ENCODE data around the gene OR13J1.
"Not testable (repeated sequence)": the region's sequence is repeated elsewhere in the genome, so short reads cannot be mapped to it uniquely, and the experiment has no call there.

OR13J1 gene

GRCh38 chr9:35892051-35892450 lies 21.9 kb upstream of the OR13J1 start:
- H3K4me2 ChIP-seq (ENCODE audit: low read length), result no peak overlapping the region
- H3K4me1 ChIP-seq (ENCODE audit: low read length), result no peaks in the 10 kb centered on the region; the same call in 1 of the 2 replicates
- H3K79me2 ChIP-seq (ENCODE audit: low read length), result no peaks in the 10 kb centered on the region
- H3K9me3 ChIP-seq (ENCODE audit: insufficient read depth, low read length), result no peaks in the 10 kb centered on the region
- no peak overlapping the region for H3K27ac ChIP-seq (ENCODE audit: low read length)
- H3K4me3 ChIP-seq (ENCODE audit: low read length), result no peak overlapping the region
- peaks cover 25% of the 10 kb centered on the region for H3K27me3 ChIP-seq (ENCODE audit: low read depth, low read length)
- no peak overlapping the region for H3K9ac ChIP-seq (ENCODE audit: low read length)
- no peaks in the 10 kb centered on the region for H4K20me1 ChIP-seq (ENCODE audit: insufficient read depth, low read length)
- no peak overlapping the region for H2AFZ ChIP-seq (ENCODE audit: low read depth, low read length)
- no peaks in the 10 kb centered on the region for H3K36me3 ChIP-seq (replicated peaks; ENCODE audit: low read depth, low read length)
- TF ChIP-seq EZH2phosphoT487 (IDR thresholded peaks at IDR 0.05; ENCODE audit: low read depth) (no peak), CTCF (IDR thresholded peaks at IDR 0.05; ENCODE audit: low read depth, low read length) (no peak)

GRCh38 chr9:35891646-35892045 lies 21.4 kb upstream of the OR13J1 start:
- no peaks in the 10 kb centered on the region for H3K36me3 ChIP-seq (replicated peaks; ENCODE audit: low read depth, low read length)
- H3K4me1 ChIP-seq (ENCODE audit: low read length), result no peaks in the 10 kb centered on the region; the same call in 1 of the 2 replicates
- H3K27me3 ChIP-seq (ENCODE audit: low read depth, low read length), result peaks cover 25% of the 10 kb centered on the region
- no peaks in the 10 kb centered on the region for H3K9me3 ChIP-seq (ENCODE audit: insufficient read depth, low read length)
- no peak overlapping the region for H3K27ac ChIP-seq (ENCODE audit: low read length)
- H3K79me2 ChIP-seq (ENCODE audit: low read length), result no peaks in the 10 kb centered on the region
- H3K9ac ChIP-seq (ENCODE audit: low read length), result no peak overlapping the region
- no peak for TF ChIP-seq EZH2phosphoT487 (IDR thresholded peaks at IDR 0.05; ENCODE audit: low read depth)
- no peak for TF ChIP-seq CTCF (IDR thresholded peaks at IDR 0.05; ENCODE audit: low read depth, low read length)
- no peaks in the 10 kb centered on the region for H4K20me1 ChIP-seq (ENCODE audit: insufficient read depth, low read length)
- H2AFZ ChIP-seq (ENCODE audit: low read depth, low read length), result no peak overlapping the region
- H3K4me2 ChIP-seq (ENCODE audit: low read length), result no peak overlapping the region
- no peak overlapping the region for H3K4me3 ChIP-seq (ENCODE audit: low read length)

GRCh38 chr9:35884908-35885307 lies 14.7 kb upstream of the OR13J1 start:
- not testable (repeated sequence) for H3K4me3 ChIP-seq (ENCODE audit: low read length); H4K20me1 ChIP-seq (ENCODE audit: insufficient read depth, low read length); H3K4me2 ChIP-seq (ENCODE audit: low read length); H3K9ac ChIP-seq (ENCODE audit: low read length); H3K4me1 ChIP-seq (ENCODE audit: low read length); H3K79me2 ChIP-seq (ENCODE audit: low read length); H3K9me3 ChIP-seq (ENCODE audit: insufficient read depth, low read length); H3K27me3 ChIP-seq (ENCODE audit: low read depth, low read length); H3K36me3 ChIP-seq (replicated peaks; ENCODE audit: low read depth, low read length); H3K27ac ChIP-seq (ENCODE audit: low read length); H2AFZ ChIP-seq (ENCODE audit: low read depth, low read length)

- no peak overlapping the region for H3K27ac ChIP-seq (ENCODE audit: low read length)
- H3K4me3 ChIP-seq (ENCODE audit: low read length), result no peak overlapping the region
- TF ChIP-seq EZH2phosphoT487 (IDR thresholded peaks at IDR 0.05; ENCODE audit: low read depth) (no peak), CTCF (IDR thresholded peaks at IDR 0.05; ENCODE audit: low read depth, low read length) (no peak)
Observed at GRCh38 chr9:35882996-35883395, 12.8 kb upstream of the OR13J1 start.

More at GRCh38 chr9:35882996-35883395, 12.8 kb upstream of the OR13J1 start:
- Histone ChIP-seq H3K9me3 (ENCODE audit: insufficient read depth, low read length) (no peaks in the 10 kb centered on the region), H3K27me3 (ENCODE audit: low read depth, low read length) (peaks cover 11% of the 10 kb centered on the region), H3K4me2 (ENCODE audit: low read length) (no peak overlapping the region), H3K9ac (ENCODE audit: low read length) (no peak overlapping the region), H4K20me1 (ENCODE audit: insufficient read depth, low read length) (no peaks in the 10 kb centered on the region), H3K79me2 (ENCODE audit: low read length) (no peaks in the 10 kb centered on the region), H2AFZ (ENCODE audit: low read depth, low read length) (no peak overlapping the region), H3K36me3 (replicated peaks; ENCODE audit: low read depth, low read length) (no peaks in the 10 kb centered on the region), H3K4me1 (ENCODE audit: low read length) (no peaks in the 10 kb centered on the region)

All from OCI-LY3 (cell line).